Activated T-helper 1 cell treated with anti-CD3 and anti-CD28 coated beads, Interleukin-2, amount 50 U/mL, for 16 hours (primary cell): ENCODE measurements around the gene TDRD9.
"Not testable (repeated sequence)": the region's sequence is repeated elsewhere in the genome, so short reads cannot be mapped to it uniquely, and the experiment has no call there.

ENCODE experiments used
- DNase-seq, 2 donors: peaks; one replicate each; pipeline ENCODE4 v3.0.0-alpha.2; 2020; ENCODE audit warnings: low read depth in 1 of 2, low spot score in 1 of 2

TDRD9 gene

DNA sequence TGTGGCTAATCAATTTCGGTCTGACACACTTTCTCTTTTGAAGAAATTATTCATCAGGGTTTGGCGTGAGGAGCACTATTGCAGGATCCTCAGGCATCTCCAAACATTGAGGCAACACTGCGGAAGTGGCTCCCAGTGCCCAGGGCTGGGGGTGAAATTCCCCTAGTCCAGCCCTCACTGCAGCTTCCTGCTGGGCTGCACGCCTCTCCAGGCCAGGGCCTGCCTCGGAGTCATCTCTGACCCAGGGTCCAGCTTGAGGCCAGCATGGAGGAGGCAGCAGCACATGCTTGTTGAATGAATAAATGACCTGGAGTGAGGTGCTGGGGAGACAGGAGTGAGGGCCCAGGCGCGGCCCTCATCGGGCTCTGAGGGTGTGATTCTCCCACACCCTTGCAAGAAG, 36.0 kb upstream of the TDRD9 start:
- no peak for DNase-seq

DNA sequence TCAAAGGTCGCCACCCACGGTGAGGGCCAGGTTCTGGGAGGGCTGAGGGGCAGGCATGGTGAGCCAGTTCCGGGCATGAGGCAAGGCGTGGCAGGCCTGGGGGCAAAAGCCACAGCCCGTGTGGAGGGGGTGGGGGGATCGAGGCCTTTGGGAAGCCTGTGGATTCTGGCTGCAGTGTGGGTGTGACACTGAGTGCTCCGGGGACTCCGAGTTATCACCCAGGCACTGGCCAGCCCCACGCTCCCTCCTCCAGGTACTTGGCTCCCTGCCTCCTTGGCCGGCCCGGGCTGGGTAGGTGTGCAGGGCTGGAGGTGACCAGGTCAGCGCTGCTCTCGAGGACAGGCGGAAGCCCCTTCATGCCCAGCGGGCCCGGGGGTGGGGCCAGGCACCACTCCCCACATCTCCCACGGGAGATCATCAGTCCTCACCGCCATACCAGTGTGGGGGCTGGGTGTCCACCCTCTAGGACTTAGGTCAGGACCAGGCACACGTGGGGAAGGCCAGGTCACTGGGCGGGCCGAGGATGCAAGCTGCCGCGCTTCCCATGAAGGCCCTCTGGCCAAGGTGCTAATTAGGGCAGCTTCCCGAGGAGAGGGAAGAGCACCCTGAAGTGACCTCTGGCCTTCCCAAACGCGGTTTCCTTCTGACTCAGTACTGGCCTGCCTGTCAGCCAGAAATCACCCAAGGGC, 34.1 kb upstream of the TDRD9 start:
- no peak for DNase-seq

DNA sequence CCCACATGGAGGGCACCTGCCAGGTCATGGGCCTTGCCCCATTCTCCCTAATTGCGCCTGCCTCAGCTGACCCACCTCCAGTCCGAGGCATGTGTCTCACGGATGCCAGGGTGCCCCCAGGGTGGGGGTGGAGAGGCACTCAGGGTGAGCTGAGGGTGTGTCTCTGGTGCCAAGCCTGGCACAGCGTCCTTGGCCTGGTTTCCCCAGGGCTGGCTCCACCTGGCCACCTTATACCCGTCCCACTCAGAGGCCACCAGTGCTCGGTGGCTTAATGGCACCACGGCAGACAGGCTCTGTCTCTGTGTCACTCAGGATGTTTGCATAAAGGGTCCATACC, 33.6 kb upstream of the TDRD9 start:
- no peak for DNase-seq

DNA sequence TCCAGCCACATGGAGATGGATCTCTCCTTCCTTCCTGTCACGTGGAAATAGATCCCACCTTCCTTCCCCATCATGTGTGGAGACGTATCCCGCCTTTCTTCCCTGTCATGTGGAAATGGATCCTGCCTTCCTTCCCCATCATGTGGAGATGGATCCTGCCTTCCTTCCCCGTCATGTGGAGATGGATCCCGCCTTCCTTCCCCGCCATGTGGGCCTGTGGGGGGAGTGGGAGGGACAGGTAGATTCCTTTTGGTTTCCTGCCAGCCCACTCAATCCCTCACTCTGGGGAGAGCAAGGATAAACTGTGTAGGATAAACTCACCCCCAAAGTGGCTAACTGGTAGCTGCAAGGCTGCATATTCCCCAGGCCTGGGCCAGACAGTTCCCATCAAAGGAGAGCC, 31.7 kb upstream of the TDRD9 start:
- no peak for DNase-seq

DNA sequence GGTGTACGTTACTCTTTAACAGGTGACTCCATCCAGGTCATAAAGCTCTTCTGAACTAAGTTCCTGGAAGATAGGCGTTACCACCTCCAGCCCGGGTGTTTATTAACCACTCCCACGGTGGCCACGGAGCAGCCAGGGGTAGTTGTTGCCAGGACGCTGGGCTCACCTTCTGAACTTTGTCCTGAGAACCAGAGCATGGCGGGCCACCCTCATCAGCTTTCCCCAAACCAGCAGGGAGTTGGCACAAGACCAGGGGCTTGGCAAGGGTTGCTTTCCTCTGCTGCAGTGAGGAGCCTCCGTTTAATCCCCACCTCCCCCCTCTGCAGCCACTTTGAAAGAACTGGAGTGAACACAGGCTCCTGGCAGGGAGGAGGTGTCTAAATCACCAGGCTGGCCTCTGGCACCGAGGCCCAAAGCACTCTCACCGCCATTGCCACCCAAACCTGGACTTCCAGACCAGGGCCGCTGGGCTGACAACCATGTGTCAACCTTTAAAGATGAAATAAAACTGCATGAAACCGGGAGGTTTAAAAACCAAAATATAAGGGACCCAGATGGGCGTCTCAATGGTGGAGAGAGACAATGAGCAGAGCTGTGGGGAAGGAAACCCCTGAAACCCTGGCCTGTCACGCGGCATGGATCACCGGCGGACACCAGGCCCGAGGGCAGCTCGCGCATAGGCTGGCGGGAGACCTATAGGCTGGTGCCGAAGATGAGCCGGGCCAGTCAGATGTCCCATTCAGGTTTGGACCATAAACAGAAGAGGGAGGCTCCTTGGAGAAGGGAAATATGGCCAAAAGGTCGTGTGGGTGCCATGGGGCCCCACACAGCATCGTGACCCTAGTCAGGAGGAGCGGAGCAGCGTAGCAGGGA, 30.9 kb upstream of the TDRD9 start:
- DNase-seq: no peak

DNA sequence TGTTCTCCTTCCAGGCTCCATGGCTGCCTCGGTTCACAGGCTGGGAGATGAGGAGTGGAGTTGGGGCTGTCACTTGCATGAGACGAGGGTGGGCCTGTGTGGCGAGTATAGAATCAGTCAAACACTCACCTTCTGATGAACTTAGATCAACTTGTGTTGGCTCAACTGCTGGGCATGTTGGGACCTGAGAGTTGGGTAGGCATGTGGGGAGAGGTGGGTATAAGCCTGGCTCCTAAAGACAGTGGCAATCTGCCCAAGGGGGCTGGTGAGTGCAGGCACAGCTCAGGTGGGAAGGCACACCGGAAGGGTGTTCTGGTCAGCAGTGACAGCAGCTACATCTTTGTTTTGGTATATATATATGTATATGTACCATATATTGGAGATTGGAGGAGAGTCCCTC, 30.1 kb upstream of the TDRD9 start:
- no peak for DNase-seq

DNA sequence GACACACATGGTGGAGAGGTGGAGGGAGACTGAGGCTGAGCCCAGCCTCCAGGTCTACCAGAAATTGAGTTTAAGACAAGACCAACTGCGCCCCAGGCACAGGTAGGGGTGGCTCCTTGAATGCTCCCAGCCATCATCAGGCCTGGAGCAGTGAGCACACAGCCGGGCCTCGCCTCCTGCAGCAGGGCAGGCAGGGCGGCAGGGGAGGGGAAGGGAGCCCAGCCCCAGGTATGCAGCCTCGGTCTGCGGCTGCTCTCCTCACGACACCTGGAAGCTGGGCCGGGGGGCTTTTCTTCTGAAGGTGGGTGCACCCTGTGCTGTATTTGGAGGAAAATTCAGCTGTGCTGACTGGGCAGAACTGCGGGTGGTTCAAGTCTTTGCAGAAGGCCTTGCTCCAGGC, 29.5 kb upstream of the TDRD9 start:
- no peak for DNase-seq

DNA sequence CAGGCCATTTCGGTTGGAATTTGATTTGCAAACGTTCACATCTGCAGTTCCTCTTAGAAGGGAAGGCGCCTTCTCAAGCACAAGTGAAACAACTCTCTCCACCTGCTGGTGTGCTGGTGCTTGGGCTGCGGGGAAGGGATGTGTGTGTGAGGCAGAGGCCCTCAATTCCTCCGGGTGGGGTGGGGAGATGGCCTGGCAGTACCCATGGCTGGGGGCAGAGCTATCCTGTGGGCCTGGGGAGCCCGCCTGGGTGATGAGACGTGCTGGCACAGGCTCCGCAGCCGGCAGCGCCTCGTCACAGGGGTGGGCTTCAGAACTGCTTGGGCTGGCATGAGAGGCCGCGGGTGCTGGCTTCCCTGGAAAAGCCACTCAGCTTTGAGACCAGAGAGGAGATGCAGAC, 28.9 kb upstream of the TDRD9 start:
- no peak for DNase-seq

DNA sequence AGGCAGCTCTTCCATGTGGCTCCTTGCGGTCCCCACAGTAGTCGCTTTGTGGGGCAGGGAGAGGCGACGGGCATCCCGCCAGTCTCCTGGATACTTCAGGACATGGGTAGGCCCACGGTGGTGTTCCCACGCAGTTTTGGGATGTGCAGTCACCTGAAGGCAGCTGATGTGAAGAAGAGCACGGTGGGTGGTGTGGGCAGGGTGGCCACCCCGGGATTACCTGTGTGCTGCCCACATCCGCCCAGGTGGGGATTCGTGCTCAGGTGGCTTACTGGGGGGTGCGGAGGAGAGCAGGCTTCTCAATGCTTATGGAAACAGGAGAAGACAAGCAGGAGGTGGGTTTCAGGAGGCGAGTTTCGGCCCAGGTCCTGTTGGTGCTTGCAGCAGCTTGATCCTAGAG, 28.4 kb upstream of the TDRD9 start:
- no peak for DNase-seq

DNA sequence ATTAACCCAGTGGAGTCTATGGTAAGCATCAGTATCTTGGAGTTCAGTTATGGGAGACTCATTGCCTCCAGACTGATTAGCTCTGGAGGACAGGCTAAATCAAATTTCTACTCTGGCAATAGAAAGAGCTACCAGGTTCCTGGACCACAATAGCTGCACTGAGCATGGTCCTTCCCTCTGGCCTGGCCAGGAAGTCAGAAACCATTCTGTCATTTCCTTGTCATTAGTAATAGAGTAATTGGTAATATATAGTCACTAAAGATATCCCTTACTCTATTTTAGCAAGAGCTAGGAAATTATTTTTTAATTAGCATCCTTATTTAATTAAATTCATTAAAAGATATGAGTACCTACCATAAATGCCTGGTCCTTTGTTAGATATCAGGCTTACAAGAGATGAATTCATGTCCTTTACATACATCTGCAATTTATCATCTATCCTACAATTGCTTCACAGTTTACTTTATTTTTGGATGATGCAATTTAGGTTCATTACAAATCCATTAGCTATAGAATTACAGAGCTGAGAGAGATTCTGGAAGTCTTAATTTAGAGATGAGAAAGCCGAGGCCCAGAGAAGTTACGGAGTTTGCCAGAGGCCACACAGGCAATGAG, 23.7 kb upstream of the TDRD9 start:
- DNase-seq: no peak

DNA sequence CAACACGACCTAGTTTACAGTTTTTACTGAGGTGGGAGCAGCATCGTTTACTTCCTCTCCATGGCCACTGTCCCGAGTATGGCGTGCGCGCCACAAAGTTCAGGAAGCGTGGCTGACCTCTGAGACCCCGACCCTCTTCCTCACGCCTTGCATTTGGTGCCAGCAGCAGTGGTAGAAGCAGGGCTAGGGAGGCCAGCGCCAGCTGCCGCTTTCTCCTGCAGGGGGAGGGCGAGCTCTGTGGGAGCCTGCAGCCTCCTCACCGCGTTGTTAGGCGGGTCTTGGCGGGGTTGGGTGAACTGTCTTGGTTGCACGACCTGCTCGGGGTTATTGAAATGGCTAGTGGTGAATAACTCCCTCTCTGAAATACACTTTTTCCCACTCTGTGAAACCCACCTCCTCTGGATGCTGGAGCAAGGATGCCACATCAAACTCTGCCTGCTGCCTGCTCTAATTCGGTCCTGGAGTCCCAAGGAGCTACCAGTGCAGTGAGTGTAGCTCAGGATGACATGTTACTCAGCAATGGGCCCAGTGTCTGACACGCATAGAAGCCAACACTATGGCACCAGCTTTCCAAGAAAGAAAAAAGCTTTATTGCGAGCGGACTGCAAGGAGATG, 22.3 kb upstream of the TDRD9 start:
- DNase-seq: no peak

DNA sequence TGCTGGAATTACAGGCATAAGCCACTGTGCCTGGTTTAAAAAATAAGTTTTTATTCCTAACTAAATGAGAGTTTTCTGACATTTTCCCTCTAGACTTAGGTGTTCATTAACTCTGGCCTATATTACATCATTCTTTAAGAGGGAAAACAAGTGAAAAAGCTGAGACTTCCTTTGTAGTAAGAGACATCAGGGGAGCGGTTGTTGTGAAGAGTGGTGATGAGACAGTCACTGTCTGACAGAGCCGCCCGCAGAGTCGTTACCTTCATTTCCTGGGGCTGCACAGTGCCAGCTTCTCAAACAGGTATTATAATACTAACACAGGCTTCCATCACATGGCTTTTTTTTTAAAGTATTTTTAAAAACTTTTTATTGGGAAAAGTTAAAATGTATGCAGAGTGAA, 19.7 kb upstream of the TDRD9 start:
- DNase-seq: no peak

DNA sequence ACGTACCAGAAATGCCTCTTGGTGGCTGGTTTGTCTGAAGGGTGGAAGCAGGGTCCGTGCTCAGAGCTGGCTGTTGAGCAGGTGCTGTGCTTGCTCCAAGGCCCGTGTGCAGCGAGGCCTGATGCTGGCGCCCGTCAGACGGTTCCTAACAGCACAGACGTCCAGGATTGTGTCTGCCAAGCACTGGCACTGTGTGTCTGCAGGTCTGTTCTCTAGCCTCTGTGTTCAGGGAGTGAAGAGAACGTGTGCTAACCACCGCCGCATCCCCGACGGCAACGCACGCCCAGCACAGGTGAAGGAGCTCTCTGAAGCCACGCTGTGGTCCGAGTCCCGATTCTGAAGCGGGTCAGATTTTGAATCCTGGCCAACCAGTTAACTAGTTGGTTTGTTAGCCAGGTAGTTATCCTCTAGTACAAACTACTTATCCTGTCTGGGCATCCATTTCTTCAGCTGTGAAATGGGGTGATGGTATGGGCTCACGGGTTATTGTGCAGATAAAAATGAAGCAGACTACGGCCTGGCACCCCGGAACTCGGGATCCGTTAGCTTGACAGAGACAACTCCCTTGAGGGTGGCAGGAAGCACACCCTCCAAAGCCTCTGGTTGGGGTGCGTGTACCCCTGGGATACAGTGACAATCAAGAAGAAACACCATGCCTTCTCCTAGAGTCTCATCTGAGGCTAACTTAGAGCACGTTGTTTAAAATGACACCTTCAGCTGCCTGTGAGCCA, 18.6 kb upstream of the TDRD9 start:
- DNase-seq: no peak

DNA sequence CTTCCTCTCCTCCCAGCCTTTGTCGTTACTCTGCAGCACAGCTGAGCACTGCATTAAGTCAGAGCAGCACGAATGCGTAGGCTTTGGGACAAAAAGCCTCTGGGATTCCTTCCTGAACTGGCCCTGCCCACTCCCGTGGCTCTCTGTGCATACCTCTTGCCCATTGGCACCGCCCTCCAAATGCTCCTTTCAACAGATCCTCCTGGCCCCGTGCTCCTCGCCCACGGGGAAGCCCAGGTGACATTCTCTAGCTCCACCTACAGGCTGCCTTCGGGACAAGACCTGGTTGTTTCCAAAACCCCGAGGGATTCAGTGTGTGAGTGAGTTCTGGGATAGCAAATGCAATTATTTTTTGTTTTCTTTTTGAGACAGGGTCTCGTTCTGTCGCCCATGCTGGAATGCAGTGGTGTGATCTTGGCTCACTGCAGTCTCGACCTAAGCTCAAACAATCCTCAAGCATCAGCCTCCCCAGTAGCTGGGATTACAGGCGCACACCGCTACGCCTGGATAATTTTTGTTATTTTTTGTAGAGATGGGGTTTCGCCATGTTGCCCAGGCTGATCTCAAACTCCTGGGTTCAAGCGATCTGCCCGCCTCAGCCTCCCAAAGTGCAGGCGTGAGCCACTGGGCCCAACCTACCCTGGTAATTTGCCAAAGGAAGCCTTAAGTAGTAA, 17.9 kb upstream of the TDRD9 start:
- peak; percentile 29 to 58 for DNase-seq

DNA sequence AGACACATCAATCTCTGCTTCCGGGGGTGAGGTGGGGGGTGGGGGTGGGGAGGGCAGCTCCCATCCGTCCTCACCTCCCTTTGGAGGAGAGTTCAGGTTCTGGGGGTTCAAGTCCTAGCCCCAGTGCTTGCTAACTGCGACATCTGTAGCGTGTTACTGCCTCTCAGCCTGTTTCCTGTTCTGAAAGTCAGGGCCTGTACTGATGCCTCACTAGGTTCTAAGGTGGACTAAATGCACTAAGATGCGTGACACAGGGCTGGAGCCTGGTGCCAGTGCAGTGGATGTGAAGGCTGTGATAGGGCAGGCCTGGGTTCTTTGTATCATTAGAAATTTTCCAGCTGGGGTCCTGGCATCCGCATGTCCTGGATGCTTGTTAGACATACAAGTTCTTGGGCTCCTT, 17.3 kb upstream of the TDRD9 start:
- DNase-seq: no peak

DNA sequence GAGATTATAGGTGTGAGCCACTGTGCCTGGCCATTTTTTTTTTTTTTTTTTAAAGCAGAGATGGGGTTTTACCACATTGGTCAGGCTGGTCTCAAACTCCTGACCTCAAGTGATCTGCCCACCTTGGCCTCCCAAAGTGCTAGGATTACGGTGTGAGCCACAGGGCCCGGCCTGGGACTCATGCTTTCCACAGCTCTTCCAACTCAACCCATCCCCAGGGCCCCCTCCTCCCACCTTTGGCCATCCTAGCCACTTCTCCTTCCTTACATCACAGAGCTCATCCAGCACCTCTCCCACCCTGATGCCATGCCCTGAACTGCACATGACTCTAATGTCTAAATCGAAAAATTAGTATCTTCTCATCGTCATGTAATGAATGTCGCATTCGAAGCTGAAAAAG, 12.6 kb upstream of the TDRD9 start:
- DNase-seq: no peak

DNA sequence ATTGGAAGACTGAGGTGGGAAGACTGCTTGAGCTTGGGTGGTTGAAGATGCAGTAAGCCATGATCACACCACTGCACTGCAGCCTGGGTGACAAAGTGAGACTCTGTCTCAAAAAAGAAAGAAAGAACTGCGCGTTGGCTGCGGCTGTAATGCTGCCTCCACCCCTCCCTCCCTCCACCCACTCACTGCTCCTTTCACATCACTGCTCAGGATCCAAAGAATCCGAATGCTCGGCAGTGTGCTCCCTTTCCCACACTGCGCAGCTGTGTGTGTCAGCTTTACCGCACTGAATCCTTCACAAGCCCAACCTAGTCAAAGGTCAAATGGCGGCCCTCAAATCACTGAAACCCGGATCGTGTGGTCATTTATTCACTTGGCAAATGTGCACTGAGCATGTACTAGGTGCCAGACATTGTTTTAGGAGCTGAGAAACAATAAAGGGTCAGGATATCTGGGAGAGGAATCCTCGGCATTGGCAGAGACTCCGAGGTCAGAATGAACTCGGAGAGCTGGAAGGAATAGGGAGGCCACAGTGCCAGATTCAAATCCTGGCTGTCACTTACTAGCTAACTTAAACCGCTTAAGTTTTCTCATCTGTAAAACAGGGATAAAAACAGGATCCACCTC, 11.5 kb upstream of the TDRD9 start:
- no peak for DNase-seq

DNA sequence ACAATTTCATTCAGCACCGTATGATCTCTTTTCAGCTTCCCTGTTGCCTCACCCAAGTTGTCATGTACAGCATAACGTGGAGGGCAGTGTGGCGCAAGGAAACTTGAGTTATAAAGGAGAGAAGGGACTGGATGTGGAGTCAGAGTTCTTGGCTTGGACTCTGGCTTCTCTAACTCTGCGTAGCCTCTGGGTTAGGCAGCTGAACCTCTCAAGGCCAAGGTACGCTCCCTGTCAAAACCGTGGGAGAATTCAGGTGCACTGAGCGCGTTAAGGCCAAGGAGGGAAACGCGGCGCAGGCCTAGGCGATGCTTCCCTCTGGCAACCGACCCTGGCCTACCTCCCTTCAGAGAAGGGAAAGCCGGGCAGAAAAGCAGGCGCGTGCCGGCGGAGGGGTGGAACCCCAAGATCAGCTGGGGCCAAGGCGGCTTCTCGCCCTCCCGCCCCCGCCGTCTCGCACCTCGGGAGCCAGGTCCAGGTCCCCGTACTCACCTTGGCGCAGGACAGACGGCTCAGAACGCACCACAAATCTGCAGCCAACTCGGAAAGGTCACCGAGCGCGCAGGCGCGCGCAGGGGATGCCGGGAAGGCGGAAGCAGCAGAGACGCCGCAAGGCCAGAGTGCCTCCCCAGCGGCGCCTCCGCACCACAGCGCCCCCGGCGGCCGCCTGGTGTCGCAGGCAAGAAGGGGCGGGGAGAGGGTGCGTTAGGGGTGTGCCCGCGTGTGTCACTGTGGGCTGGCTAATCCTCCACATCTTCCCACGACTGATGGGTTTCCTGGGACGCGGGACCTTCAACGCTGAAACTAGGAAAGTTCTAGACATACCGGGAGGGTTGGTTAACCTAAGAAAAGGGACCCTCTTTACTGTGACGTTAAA, 7.0 kb upstream of the TDRD9 start:
- DNase-seq: peak; percentile 90 to 95

DNA sequence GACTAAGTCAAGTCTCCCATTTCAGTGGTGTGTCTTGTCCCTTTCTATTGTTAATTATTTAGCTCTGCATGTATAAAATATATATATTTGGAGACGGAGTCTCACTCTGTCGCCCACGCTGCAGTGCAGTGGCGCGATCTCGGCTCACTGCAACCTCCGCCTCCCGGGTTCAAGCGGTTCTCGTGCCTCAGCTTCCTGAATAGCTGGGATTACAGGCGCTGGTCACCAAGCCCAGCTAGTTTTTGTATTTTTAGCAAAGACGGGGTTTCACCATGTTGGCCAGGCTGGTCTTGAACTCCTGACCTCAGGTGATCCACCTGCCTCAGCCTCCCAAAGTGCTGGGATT, 6.4 kb upstream of the TDRD9 start:
- DNase-seq: not testable (repeated sequence)
